ENCODE measurements around the gene PTPRJ. TPM values are rescaled to one million over a fixed set of nuclear protein-coding genes. Genes with fewer than 3 reads are reported as not detected.

The PTPRJ gene
- total and polyA plus RNA-seq, 5 donors from 2014 or later, result 13.8 to 81.8 (median 19.0) TPM

DNA sequence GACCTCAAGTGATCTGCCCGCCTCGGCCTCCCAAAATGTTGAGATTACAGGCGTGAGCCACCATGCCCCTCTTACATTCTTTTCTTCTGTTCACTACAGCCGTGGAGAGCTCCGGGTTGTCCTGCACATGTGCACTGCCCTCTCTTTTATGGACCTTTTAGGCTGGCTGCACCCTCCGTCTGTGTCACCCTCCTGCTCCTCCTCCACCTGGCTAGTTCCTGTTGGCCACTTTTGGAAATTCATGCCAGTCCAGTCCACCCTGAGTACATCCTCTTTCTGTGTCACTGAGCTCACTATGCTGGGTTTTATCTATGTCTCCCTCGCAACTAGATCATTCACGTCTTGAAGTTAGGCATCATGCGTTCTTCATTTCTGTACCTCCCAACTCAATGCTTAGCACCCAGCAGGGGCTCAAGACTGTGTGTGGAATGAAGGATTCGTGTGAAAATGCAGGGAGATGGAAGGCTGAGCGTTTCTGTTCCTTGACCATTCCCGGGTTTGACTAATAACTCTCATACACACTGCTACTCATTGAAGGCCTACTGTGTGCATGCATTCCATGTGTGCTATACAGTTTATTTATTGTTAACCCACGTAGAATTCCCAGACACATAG is 60.6 kb downstream of the PTPRJ start:
- Histone ChIP-seq H3K4me3 (ENCODE audit: low read depth, low read length) (no peak overlapping the region), H3K9me3 (ENCODE audit: control insufficient read depth in 2 of 2, low read length in 2 of 2) (no peaks in the 10 kb centered on the region), H3K4me1 (ENCODE audit: control insufficient read depth, insufficient read depth, low read length, poor library complexity, severe bottlenecking) (peaks cover 38% of the 10 kb centered on the region), H3K27me3 (ENCODE audit: control insufficient read depth, insufficient read depth, low read length) (no peaks in the 10 kb centered on the region), H3K36me3 (ENCODE audit: control insufficient read depth, insufficient read depth, low read length) (peaks cover 12% of the 10 kb centered on the region), H3K27ac (ENCODE audit: insufficient read depth, low read length, poor library complexity, severe bottlenecking) (no peak overlapping the region)
- DNase-seq (no peak), ATAC-seq (ENCODE audit: low read depth in 2 of 2) (no peak)
- Mint-ChIP-seq H3K27me3 (no peaks in the 10 kb centered on the region), H3K9me3 (no peaks in the 10 kb centered on the region), H3K36me3 (peaks cover 8% of the 10 kb centered on the region), H3K27ac (peak overlapping the region in 2 of 3 donors; percentile 2 to 87), H3K4me1 (peaks cover 28 to 86% (median 64%) of the 10 kb centered on the region in 4 donors), H3K4me3 (peak overlapping the region in 1 of 4 donors; percentile 73)

DNA sequence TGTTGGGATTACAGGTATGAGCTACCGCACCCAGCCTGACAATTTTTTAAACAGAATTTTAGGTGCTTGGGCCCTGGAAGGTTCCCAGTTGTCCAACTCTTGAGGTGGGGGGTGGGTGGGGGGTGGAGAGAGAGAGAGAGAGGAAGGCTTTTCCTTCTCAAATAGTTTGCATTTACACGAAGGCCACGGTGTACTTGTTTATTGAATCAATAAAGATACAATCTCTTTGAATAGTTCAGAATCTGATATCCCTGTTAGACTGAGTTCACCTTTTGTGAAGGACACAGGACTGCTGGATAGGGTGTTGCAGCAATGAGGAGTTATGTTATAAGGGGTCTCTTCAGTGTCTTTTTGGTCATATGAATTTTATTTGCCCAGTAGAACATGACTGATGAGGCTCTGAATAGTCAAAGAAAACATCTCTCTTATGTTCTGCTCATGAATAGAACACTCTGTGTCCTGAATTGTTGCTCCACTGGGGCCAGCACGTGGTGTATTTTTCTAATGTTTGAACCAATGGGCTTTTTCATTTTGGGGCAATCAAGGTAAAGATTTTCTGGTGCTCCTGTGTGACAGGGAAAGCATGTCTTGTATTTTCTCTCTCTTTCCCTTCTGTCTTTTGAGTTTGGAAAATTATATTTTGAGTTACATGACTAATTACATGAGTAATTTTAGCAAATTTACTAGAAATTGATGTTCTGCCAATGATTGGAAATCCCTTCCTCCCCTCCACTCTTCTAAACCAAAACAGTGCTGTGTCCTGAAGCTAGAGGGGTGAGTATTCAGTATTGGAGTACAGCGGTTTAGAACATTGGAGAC is 61.7 kb downstream of the PTPRJ start:
- no peaks in the 10 kb centered on the region for H3K27me3 Mint-ChIP-seq
- Histone ChIP-seq H3K27me3 (ENCODE audit: control insufficient read depth, insufficient read depth, low read length) (no peaks in the 10 kb centered on the region), H3K27ac (ENCODE audit: insufficient read depth, low read length, poor library complexity, severe bottlenecking) (no peak overlapping the region), H3K4me3 (ENCODE audit: low read depth, low read length) (no peak overlapping the region), H3K36me3 (ENCODE audit: control insufficient read depth, insufficient read depth, low read length) (peaks cover 12% of the 10 kb centered on the region), H3K9me3 (ENCODE audit: control insufficient read depth in 2 of 2, low read length in 2 of 2) (no peaks in the 10 kb centered on the region), H3K4me1 (ENCODE audit: control insufficient read depth, insufficient read depth, low read length, poor library complexity, severe bottlenecking) (peaks cover 31% of the 10 kb centered on the region)
- H3K36me3 Mint-ChIP-seq, result peaks cover 9% of the 10 kb centered on the region
- no peak for DNase-seq
- no peak for ATAC-seq (ENCODE audit: low read depth in 2 of 2)
- H3K9me3 Mint-ChIP-seq, result no peaks in the 10 kb centered on the region
- H3K4me1 Mint-ChIP-seq, result peaks cover 23 to 82% (median 60%) of the 10 kb centered on the region in 4 donors
- H3K27ac Mint-ChIP-seq, result peak overlapping the region; percentile 77 to 93 (median 85)
- H3K4me3 Mint-ChIP-seq, result peak overlapping the region; percentile 2 to 69 (median 14)

DNA sequence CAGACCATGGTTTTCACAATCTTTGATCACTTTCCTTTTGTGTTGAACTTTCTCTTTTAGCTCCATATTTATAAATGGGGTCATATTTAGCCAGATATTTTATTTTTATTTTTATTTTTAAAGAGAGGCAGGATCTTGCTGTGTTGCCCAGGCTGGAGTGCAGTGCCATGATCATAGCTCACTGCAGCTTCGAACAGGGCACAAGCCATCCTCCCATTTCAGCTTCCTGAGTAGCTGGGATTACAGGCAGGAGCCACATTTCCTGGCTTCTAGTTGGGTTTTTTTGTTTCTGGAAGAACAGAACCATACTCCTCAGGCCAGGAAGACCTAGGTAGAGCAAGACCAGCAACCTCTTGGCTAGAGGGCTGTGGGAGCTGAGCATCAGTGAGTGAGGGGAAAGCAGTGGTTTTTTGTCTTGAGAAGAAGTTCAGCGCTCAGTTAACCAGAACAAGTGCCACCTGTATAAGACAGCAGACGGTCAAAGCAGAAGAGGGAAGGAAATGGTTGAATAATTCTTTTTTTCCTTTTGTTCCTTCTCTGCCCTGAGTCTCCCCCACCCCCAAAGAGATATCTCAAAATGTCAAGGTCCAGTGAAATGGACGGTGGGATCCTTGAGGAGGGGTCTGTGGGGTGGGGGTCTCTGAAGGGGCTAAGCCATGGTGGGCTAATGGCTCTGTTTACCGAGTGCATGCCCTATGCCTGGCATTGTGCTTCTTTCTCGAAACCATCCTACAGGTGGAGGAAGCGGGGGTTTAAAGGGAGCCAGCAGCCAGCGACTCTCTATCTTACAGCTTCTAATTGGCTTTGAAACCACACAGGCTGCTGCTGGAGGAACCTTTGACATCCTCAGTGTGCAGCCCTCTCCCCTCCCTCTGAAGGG is 63.0 kb downstream of the PTPRJ start:
- peak overlapping the region; percentile 41 for H3K4me3 ChIP-seq (ENCODE audit: low read depth, low read length)
- no peaks in the 10 kb centered on the region for H3K9me3 ChIP-seq (ENCODE audit: control insufficient read depth in 2 of 2, low read length in 2 of 2)
- H3K4me3 Mint-ChIP-seq, result peak overlapping the region in 3 of 4 donors; percentile 19 to 60 (median 52)
- peaks cover 3% of the 10 kb centered on the region for H3K36me3 ChIP-seq (ENCODE audit: control insufficient read depth, insufficient read depth, low read length)
- H3K4me1 Mint-ChIP-seq, result peaks cover 17 to 83% (median 59%) of the 10 kb centered on the region in 4 donors
- no peaks in the 10 kb centered on the region for H3K9me3 Mint-ChIP-seq
- no peaks in the 10 kb centered on the region for H3K27me3 ChIP-seq (ENCODE audit: control insufficient read depth, insufficient read depth, low read length)
- DNase-seq (peak in 1 of 3 donors; percentile 72), ATAC-seq (ENCODE audit: low read depth in 2 of 2) (peak; percentile 47 to 75)
- H3K36me3 Mint-ChIP-seq, result peaks cover 13% of the 10 kb centered on the region
- peak overlapping the region; percentile 77 to 93 (median 85) for H3K27ac Mint-ChIP-seq
- no peaks in the 10 kb centered on the region for H3K27me3 Mint-ChIP-seq
- H3K4me1 ChIP-seq (ENCODE audit: control insufficient read depth, insufficient read depth, low read length, poor library complexity, severe bottlenecking), result peaks cover 31% of the 10 kb centered on the region
- H3K27ac ChIP-seq (ENCODE audit: insufficient read depth, low read length, poor library complexity, severe bottlenecking), result peak overlapping the region; percentile 60

DNA sequence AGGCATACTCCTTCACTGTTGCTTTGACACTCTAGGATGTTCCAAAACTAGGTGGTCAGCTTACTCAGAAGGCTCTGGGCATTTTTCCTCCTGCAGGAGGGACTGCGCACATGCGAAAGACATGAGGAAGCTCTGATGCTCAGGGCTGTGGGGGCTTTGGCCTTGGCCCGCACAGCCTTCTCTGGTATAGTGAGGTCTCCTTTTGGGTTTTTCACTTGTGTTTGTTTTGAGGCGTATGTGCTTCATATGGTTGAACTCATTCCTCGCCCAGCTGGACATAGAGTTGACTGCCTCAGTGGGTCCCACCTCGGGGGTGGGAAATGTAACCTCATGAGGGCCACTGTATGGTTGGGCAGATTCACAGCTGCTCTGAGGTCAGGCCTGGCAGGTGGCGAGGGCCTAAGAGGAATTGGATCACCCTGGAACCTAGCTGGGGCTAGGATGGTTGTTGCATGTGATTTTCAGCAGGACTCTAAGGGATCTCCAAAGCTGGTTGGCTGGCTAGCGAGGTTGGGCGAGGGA is 63.7 kb downstream of the PTPRJ start:
- peak overlapping the region; percentile 41 for H3K4me3 ChIP-seq (ENCODE audit: low read depth, low read length)
- DNase-seq (no peak), ATAC-seq (ENCODE audit: low read depth in 2 of 2) (no peak)
- H3K4me1 ChIP-seq (ENCODE audit: control insufficient read depth, insufficient read depth, low read length, poor library complexity, severe bottlenecking), result peaks cover 31% of the 10 kb centered on the region
- H3K27me3 ChIP-seq (ENCODE audit: control insufficient read depth, insufficient read depth, low read length), result no peaks in the 10 kb centered on the region
- no peak overlapping the region for H3K27ac ChIP-seq (ENCODE audit: insufficient read depth, low read length, poor library complexity, severe bottlenecking)
- Mint-ChIP-seq H3K36me3 (peaks cover 17% of the 10 kb centered on the region), H3K4me3 (peak overlapping the region; percentile 19 to 60 (median 37)), H3K27me3 (no peaks in the 10 kb centered on the region), H3K27ac (peak overlapping the region; percentile 9 to 85 (median 77)), H3K9me3 (no peaks in the 10 kb centered on the region), H3K4me1 (peaks cover 21 to 86% (median 62%) of the 10 kb centered on the region in 4 donors)
- H3K9me3 ChIP-seq (ENCODE audit: control insufficient read depth in 2 of 2, low read length in 2 of 2), result no peaks in the 10 kb centered on the region
- H3K36me3 ChIP-seq (ENCODE audit: control insufficient read depth, insufficient read depth, low read length), result peaks cover 7% of the 10 kb centered on the region

DNA sequence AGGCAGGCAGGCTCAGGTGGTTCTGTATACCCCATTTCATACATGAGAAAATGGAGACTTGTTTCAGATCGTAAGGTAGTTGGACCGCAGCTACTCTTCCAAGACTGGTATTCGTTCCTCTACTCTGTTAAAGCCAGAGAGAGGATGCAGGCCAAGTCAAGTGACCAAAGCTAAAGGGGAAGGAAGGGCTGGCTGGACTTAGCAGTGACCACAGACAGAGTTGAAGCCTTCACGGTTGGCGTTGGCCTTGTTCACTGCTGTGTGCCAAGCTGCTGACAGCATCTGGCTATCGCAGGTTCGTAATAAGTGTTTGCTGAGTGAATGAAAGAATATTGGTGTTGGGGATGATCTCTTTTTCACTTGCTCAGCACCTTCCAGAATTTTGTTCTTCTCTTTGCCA is 64.2 kb downstream of the PTPRJ start:
- H3K36me3 ChIP-seq (ENCODE audit: control insufficient read depth, insufficient read depth, low read length), result peaks cover 7% of the 10 kb centered on the region
- peaks cover 31% of the 10 kb centered on the region for H3K4me1 ChIP-seq (ENCODE audit: control insufficient read depth, insufficient read depth, low read length, poor library complexity, severe bottlenecking)
- Mint-ChIP-seq H3K9me3 (no peaks in the 10 kb centered on the region), H3K4me1 (peaks cover 21 to 86% (median 61%) of the 10 kb centered on the region in 4 donors), H3K27ac (peak overlapping the region; percentile 71 to 79 (median 77)), H3K27me3 (no peaks in the 10 kb centered on the region), H3K36me3 (peaks cover 20% of the 10 kb centered on the region), H3K4me3 (peak overlapping the region in 3 of 4 donors; percentile 18 to 60 (median 28))
- ATAC-seq (ENCODE audit: low read depth in 2 of 2), result no peak
- DNase-seq, result no peak
- H3K9me3 ChIP-seq (ENCODE audit: control insufficient read depth in 2 of 2, low read length in 2 of 2), result no peaks in the 10 kb centered on the region
- H3K4me3 ChIP-seq (ENCODE audit: low read depth, low read length), result no peak overlapping the region
- H3K27me3 ChIP-seq (ENCODE audit: control insufficient read depth, insufficient read depth, low read length), result no peaks in the 10 kb centered on the region
- H3K27ac ChIP-seq (ENCODE audit: insufficient read depth, low read length, poor library complexity, severe bottlenecking), result no peak overlapping the region

DNA sequence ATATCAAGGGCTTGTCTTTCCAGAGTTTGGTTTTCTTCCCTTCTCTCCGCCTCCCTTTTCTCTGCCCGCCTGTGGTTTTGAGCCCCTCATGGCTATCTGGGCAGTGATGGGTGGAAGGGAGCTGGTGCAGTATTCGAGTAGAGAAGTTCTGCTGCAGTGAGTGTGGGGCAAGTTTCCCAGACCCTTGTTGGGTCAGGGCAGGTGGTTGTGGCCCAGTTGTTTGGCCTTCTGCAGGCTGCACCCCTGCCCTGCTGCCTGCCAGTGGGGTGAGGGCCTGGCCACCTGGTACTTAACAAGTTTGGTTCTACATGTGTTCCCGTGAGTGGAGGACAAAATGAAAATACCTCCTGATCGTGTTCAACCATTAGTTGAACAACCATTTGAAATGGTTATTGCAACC is 65.2 kb downstream of the PTPRJ start:
- Mint-ChIP-seq H3K4me1 (peaks cover 31 to 87% (median 64%) of the 10 kb centered on the region in 4 donors), H3K9me3 (no peaks in the 10 kb centered on the region), H3K27me3 (no peaks in the 10 kb centered on the region), H3K4me3 (no peak overlapping the region), H3K36me3 (peaks cover 20% of the 10 kb centered on the region), H3K27ac (peak overlapping the region; percentile 43 to 87 (median 81))
- Histone ChIP-seq H3K9me3 (ENCODE audit: control insufficient read depth in 2 of 2, low read length in 2 of 2) (no peaks in the 10 kb centered on the region), H3K27me3 (ENCODE audit: control insufficient read depth, insufficient read depth, low read length) (no peaks in the 10 kb centered on the region), H3K27ac (ENCODE audit: insufficient read depth, low read length, poor library complexity, severe bottlenecking) (no peak overlapping the region), H3K36me3 (ENCODE audit: control insufficient read depth, insufficient read depth, low read length) (peaks cover 4% of the 10 kb centered on the region), H3K4me1 (ENCODE audit: control insufficient read depth, insufficient read depth, low read length, poor library complexity, severe bottlenecking) (peaks cover 39% of the 10 kb centered on the region), H3K4me3 (ENCODE audit: low read depth, low read length) (no peak overlapping the region)
- ATAC-seq (ENCODE audit: low read depth in 2 of 2) (no peak), DNase-seq (no peak)

DNA sequence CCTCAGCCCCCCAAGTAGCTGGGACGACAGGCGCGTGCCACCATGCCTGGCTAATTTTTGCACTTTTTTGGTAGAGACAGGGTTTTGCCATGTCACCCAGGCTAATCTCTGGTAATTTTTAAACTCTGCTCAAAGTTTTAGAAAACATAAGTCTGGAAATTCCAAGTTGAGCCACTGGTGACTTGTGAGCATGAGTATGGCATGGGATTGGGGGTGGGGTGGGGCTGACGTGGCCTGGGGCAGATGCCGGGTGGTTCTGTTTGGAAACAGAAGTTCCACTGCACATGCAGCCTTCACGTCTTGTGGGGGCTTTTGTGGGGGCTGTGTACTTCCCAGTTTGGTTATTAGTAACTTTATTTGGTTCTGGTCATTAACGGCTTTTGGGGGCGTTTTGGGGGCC is 67.3 kb downstream of the PTPRJ start:
- DNase-seq (no peak), ATAC-seq (ENCODE audit: low read depth in 2 of 2) (no peak)
- Histone ChIP-seq H3K9me3 (ENCODE audit: control insufficient read depth in 2 of 2, low read length in 2 of 2) (no peaks in the 10 kb centered on the region), H3K27me3 (ENCODE audit: control insufficient read depth, insufficient read depth, low read length) (no peaks in the 10 kb centered on the region), H3K27ac (ENCODE audit: insufficient read depth, low read length, poor library complexity, severe bottlenecking) (no peak overlapping the region), H3K36me3 (ENCODE audit: control insufficient read depth, insufficient read depth, low read length) (peaks cover 4% of the 10 kb centered on the region), H3K4me1 (ENCODE audit: control insufficient read depth, insufficient read depth, low read length, poor library complexity, severe bottlenecking) (peaks cover 49% of the 10 kb centered on the region), H3K4me3 (ENCODE audit: low read depth, low read length) (no peak overlapping the region)
- H3K4me3 Mint-ChIP-seq, result no peak overlapping the region
- H3K9me3 Mint-ChIP-seq, result no peaks in the 10 kb centered on the region
- H3K27ac Mint-ChIP-seq, result peak overlapping the region in 2 of 3 donors; percentile 16 to 81
- no peaks in the 10 kb centered on the region for H3K27me3 Mint-ChIP-seq
- peaks cover 34 to 92% (median 69%) of the 10 kb centered on the region in 4 donors for H3K4me1 Mint-ChIP-seq
- H3K36me3 Mint-ChIP-seq, result peaks cover 14% of the 10 kb centered on the region
